SK-N-SH treated with all-trans-retinoic acid at 6 μM for 48 hours (cell line): ENCODE results near the gene ABHD13.

Experiments used
- BACH2 ChIP-seq: fragments of 250-450 bp; sonication (Bioruptor Pico); IDR thresholded peaks from 2 replicates; pipeline ENCODE4 v1.9.0; 2021; ENCODE audit warnings: mild to moderate bottlenecking, borderline replicate concordance
- CSDC2 ChIP-seq: fragments of 250-450 bp; sonication (Bioruptor Pico); IDR thresholded peaks from 2 replicates; pipeline ENCODE4 v1.5.0; 2020; ENCODE audit warnings: mild to moderate bottlenecking, moderate library complexity
- ESRRG ChIP-seq: fragments of 250-450 bp; sonication (Bioruptor Pico); IDR thresholded peaks from 2 replicates; pipeline ENCODE4 v1.6.1; 2021; ENCODE audit warnings: mild to moderate bottlenecking
- GLIS3 ChIP-seq: fragments of 250-450 bp; sonication (Bioruptor Pico); IDR thresholded peaks from 2 replicates; pipeline ENCODE4 v1.5.0; 2020; ENCODE audit warnings: mild to moderate bottlenecking, moderate library complexity
- OSR1 ChIP-seq: fragments of 250-450 bp; sonication (Bioruptor Pico); IDR thresholded peaks from 2 replicates; pipeline ENCODE4 v1.8.0; 2022; ENCODE audit warnings: moderate library complexity, mild to moderate bottlenecking, inconsistent platforms
- PATZ1 ChIP-seq: fragments of 250-450 bp; sonication (Bioruptor Pico); IDR thresholded peaks from 2 replicates; pipeline ENCODE4 v1.8.0; 2020; ENCODE audit warnings: mild to moderate bottlenecking, moderate library complexity, borderline replicate concordance
- POU6F1 ChIP-seq: fragments of 250-450 bp; sonication (Bioruptor Pico); IDR thresholded peaks from 2 replicates; pipeline ENCODE4 v1.8.0; 2021; ENCODE audit warnings: low read depth, mild to moderate bottlenecking, moderate library complexity, borderline replicate concordance
- ZFP30 ChIP-seq: fragments of 450-650 bp; formaldehyde crosslinking; IDR thresholded peaks from 2 replicates; pipeline ENCODE4 v1.5.0; 2022; ENCODE audit warnings: mild to moderate bottlenecking, moderate library complexity
- ZNF565 ChIP-seq: fragments of 450-650 bp; formaldehyde crosslinking; conservative IDR thresholded peaks from 2 replicates; pipeline ENCODE4 v1.5.0; 2020; ENCODE audit warnings: low read depth, mild to moderate bottlenecking, moderate library complexity

- no peak for TF ChIP-seq PATZ1 (CRISPR knock-in tag)
- TF ChIP-seq POU6F1 (CRISPR knock-in tag), result no peak
- TF ChIP-seq GLIS3 (CRISPR knock-in tag), result no peak
- no peak for TF ChIP-seq ZNF565 (CRISPR knock-in tag)
- TF ChIP-seq ZFP30 (CRISPR knock-in tag), result no peak
- no peak for TF ChIP-seq CSDC2 (CRISPR knock-in tag)
- TF ChIP-seq ESRRG (CRISPR knock-in tag), result no peak
- no peak for TF ChIP-seq BACH2 (CRISPR knock-in tag)
- TF ChIP-seq OSR1 (CRISPR knock-in tag), result no peak
Observed at GRCh38 chr13:108274718-108275117, 56.5 kb downstream of the ABHD13 start.
